Superior temporal gyrus (tissue), 1 donor: ENCODE measurements around the gene CELSR3.
A peak's percentile ranks its signal among the peaks of the same experiment; 100 is the strongest.

Experiments
- DNase-seq: peaks from one replicate; pipeline ENCODE4 v3.0.0-alpha.2; 2016; ENCODE audit errors: extremely low spot score

The CELSR3 gene

GRCh38 chr3:48661501-48662144 is 1.1 kb downstream of the CELSR3 start:
- DNase-seq, result peak; percentile 71

- DNase-seq, result no peak
These were observed 1.8 kb downstream of the CELSR3 start for GRCh38 chr3:48660800-48661400.

- DNase-seq, result no peak
These were observed 5.8 kb downstream of the CELSR3 start for GRCh38 chr3:48656841-48657281.

- peak; percentile 19 for DNase-seq
These were observed 6.4 kb downstream of the CELSR3 start for GRCh38 chr3:48656061-48656840.

- no peak for DNase-seq
These were observed 7.1 kb downstream of the CELSR3 start for GRCh38 chr3:48655606-48656005.

GRCh38 chr3:48655063-48655462 is 7.6 kb downstream of the CELSR3 start:
- no peak for DNase-seq

GRCh38 chr3:48652923-48653715 is 9.6 kb downstream of the CELSR3 start:
- DNase-seq, result no peak

GRCh38 chr3:48651771-48652170 is 10.9 kb downstream of the CELSR3 start:
- DNase-seq, result no peak

GRCh38 chr3:48650723-48651122 is 12.0 kb downstream of the CELSR3 start:
- DNase-seq, result no peak

- DNase-seq, result no peak
These were observed 14.4 kb downstream of the CELSR3 start for GRCh38 chr3:48648188-48648850.

- DNase-seq, result no peak
These were observed 15.0 kb downstream of the CELSR3 start for GRCh38 chr3:48647714-48648113.

- no peak for DNase-seq
These were observed 17.6 kb downstream of the CELSR3 start for GRCh38 chr3:48644898-48645760.

- no peak for DNase-seq
These were observed 20.1 kb downstream of the CELSR3 start for GRCh38 chr3:48642605-48643004.

GRCh38 chr3:48641396-48641795 is 21.3 kb downstream of the CELSR3 start:
- no peak for DNase-seq

- no peak for DNase-seq
These were observed 22.6 kb downstream of the CELSR3 start for GRCh38 chr3:48639944-48640606.

GRCh38 chr3:48637305-48637704 is 25.4 kb downstream of the CELSR3 start:
- DNase-seq, result no peak

- no peak for DNase-seq
These were observed 26.5 kb downstream of the CELSR3 start for GRCh38 chr3:48636149-48636655.

- DNase-seq, result peak; percentile 95
These were observed 27.3 kb downstream of the CELSR3 start, which contains the start of gene SLC26A6 for GRCh38 chr3:48635222-48636021. Gene SLC26A6 (minus strand): TSS chr3:48635461. CDS start chr3:48635393, 68 bp downstream.
